M059J (cell line): Measurements from ENCODE around the gene ARSD. TPM values are rescaled to one million over a fixed set of nuclear protein-coding genes. Genes with fewer than 3 reads are reported as not detected.
A peak's percentile ranks its signal among the peaks of the same experiment; 100 is the strongest.
"Not testable (repeated sequence)": the region's sequence is repeated elsewhere in the genome, so short reads cannot be mapped to it uniquely, and the experiment has no call there.

Source experiments
- DNase-seq: peaks from one replicate; pipeline ENCODE4 v3.0.0-alpha.2; 2012; ENCODE audit warnings: low read depth
- total RNA-seq: library from RNA; depleted of rRNA; stranded (reverse); fragments of >200 nt; shearing (Covaris generic); gene quantifications from 2 replicates; pipeline ENCODE4 v1.2.3, GENCODE V29; 2014

ARSD gene
- total RNA-seq, 1 experiment from 2014 or later, result 23.1 TPM

GRCh38 chrX:2933125-2933900 lies 4.2 kb upstream of the ARSD start:
- DNase-seq, result peak; percentile 66

GRCh38 chrX:2931612-2932011 lies 2.5 kb upstream of the ARSD start:
- DNase-seq, result no peak

GRCh38 chrX:2931155-2931554 lies 2.0 kb upstream of the ARSD start:
- DNase-seq, result no peak

GRCh38 chrX:2928191-2928582 lies 952 bp downstream of the ARSD start:
- DNase-seq, result no peak

GRCh38 chrX:2926664-2927275 lies 2.4 kb downstream of the ARSD start:
- no peak for DNase-seq

GRCh38 chrX:2926255-2926654 lies 2.9 kb downstream of the ARSD start:
- DNase-seq, result not testable (repeated sequence)

- DNase-seq, result no peak
These were observed 5.0 kb downstream of the ARSD start for GRCh38 chrX:2924151-2924550.

GRCh38 chrX:2921750-2922149 lies 7.4 kb downstream of the ARSD start:
- DNase-seq, result no peak

- DNase-seq, result no peak
These were observed 7.9 kb downstream of the ARSD start for GRCh38 chrX:2921193-2921592.

- DNase-seq, result no peak
These were observed 11.4 kb downstream of the ARSD start for GRCh38 chrX:2917767-2918166.

GRCh38 chrX:2913118-2913517 lies 16.0 kb downstream of the ARSD start:
- no peak for DNase-seq

GRCh38 chrX:2910109-2910508 lies 19.0 kb downstream of the ARSD start:
- no peak for DNase-seq

- DNase-seq, result no peak
These were observed 20.9 kb downstream of the ARSD start for GRCh38 chrX:2908125-2908685.

GRCh38 chrX:2907295-2907694 lies 21.8 kb downstream of the ARSD start:
- DNase-seq, result no peak

GRCh38 chrX:2903366-2903765 lies 25.8 kb downstream of the ARSD start:
- no peak for DNase-seq

GRCh38 chrX:2902841-2903240 lies 26.3 kb downstream of the ARSD start:
- DNase-seq, result no peak

- DNase-seq, result peak; percentile 14
These were observed 27.6 kb downstream of the ARSD start for GRCh38 chrX:2901367-2902036.

GRCh38 chrX:2898846-2899512 lies 30.2 kb downstream of the ARSD start:
- no peak for DNase-seq

GRCh38 chrX:2897690-2898623 lies 31.2 kb downstream of the ARSD start:
- not testable (repeated sequence) for DNase-seq

- no peak for DNase-seq
These were observed 31.8 kb downstream of the ARSD start for GRCh38 chrX:2897311-2897689.

GRCh38 chrX:2894885-2895292 lies 34.2 kb downstream of the ARSD start:
- peak; percentile 84 for DNase-seq
